ENCODE results near the gene SALL4.

GRCh38 chr20:51792960-51793359 is 9.4 kb downstream of the SALL4 start:
- no peak for TF ChIP-seq ZKSCAN1 (IDR thresholded peaks at IDR 0.05; ENCODE audit: low read depth, low read length)
- TF ChIP-seq, protein P1, sequence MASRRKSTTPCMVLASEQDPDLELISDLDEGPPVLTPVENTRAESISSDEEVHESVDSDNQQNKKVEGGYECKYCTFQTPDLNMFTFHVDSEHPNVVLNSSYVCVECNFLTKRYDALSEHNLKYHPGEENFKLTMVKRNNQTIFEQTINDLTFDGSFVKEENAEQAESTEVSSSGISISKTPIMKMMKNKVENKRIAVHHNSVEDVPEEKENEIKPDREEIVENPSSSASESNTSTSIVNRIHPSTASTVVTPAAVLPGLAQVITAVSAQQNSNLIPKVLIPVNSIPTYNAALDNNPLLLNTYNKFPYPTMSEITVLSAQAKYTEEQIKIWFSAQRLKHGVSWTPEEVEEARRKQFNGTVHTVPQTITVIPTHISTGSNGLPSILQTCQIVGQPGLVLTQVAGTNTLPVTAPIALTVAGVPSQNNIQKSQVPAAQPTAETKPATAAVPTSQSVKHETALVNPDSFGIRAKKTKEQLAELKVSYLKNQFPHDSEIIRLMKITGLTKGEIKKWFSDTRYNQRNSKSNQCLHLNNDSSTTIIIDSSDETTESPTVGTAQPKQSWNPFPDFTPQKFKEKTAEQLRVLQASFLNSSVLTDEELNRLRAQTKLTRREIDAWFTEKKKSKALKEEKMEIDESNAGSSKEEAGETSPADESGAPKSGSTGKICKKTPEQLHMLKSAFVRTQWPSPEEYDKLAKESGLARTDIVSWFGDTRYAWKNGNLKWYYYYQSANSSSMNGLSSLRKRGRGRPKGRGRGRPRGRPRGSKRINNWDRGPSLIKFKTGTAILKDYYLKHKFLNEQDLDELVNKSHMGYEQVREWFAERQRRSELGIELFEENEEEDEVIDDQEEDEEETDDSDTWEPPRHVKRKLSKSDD (conservative IDR thresholded peaks at IDR 0.05; ENCODE audit: low read length), result no peak
- TF ChIP-seq BRF2 (IDR thresholded peaks at IDR 0.05; ENCODE audit: borderline replicate concordance, insufficient read depth, insufficient read length), result no peak
- TF ChIP-seq, protein P2, sequence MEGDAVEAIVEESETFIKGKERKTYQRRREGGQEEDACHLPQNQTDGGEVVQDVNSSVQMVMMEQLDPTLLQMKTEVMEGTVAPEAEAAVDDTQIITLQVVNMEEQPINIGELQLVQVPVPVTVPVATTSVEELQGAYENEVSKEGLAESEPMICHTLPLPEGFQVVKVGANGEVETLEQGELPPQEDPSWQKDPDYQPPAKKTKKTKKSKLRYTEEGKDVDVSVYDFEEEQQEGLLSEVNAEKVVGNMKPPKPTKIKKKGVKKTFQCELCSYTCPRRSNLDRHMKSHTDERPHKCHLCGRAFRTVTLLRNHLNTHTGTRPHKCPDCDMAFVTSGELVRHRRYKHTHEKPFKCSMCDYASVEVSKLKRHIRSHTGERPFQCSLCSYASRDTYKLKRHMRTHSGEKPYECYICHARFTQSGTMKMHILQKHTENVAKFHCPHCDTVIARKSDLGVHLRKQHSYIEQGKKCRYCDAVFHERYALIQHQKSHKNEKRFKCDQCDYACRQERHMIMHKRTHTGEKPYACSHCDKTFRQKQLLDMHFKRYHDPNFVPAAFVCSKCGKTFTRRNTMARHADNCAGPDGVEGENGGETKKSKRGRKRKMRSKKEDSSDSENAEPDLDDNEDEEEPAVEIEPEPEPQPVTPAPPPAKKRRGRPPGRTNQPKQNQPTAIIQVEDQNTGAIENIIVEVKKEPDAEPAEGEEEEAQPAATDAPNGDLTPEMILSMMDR (IDR thresholded peaks at IDR 0.05 in 2 of 3, conservative IDR thresholded peaks at IDR 0.05 in 1 of 3; ENCODE audit: insufficient read depth in 2 of 3, low read depth in 1 of 3, low read length in 3 of 3), result no peak
- TF ChIP-seq CBX5 (IDR thresholded peaks at IDR 0.05; ENCODE audit: borderline replicate concordance, low read depth), result no peak
- TF ChIP-seq POLR2A (conservative IDR thresholded peaks at IDR 0.05), result no peak
- no peak for TF ChIP-seq ELF4 (CRISPR knock-in tag; IDR thresholded peaks at IDR 0.05)

Measured in K562 (cell line).